HT1080 (cell line): ENCODE measurements around the gene SLC35E1. TPM values are rescaled to one million over a fixed set of nuclear protein-coding genes. Genes with fewer than 3 reads are reported as not detected.

Source experiments
- DNase-seq: peaks from one replicate; pipeline ENCODE4 v3.0.0-alpha.2; 2015; ENCODE audit warnings: low read depth
- total RNA-seq: library from RNA; depleted of rRNA; stranded (reverse); fragments of >200 nt; shearing (Covaris generic); gene quantifications from 2 replicates; pipeline ENCODE4 v1.2.3, GENCODE V29; 2014

The SLC35E1 gene
- total RNA-seq, 1 experiment from 2014 or later, result 35.9 TPM

GRCh38 chr19:16598848-16599247 is 26.6 kb upstream of the SLC35E1 start:
- DNase-seq, result no peak

- no peak for DNase-seq
Observed at GRCh38 chr19:16596399-16596798, 24.2 kb upstream of the SLC35E1 start.

DNA sequence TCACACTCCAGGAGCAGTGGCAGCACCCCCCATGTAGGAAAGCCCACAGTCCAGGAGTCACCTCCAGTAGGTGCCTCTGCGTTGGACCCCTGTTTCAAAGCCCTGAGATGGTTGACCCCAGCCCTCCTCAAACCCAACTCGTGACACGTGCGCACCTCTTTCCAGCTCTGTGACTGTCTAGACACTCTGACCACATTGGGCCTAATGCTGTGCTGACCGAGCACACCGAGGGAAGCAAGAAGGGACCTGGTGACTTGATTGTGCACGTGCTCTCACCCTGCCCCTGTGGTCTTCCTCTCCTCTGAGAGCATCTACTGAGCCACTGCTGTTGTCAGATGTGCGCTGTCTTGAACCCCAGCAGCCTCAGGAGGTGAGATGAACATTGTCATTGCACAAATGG is 22.9 kb upstream of the SLC35E1 start:
- no peak for DNase-seq

GRCh38 chr19:16594681-16595091 is 22.5 kb upstream of the SLC35E1 start:
- DNase-seq, result no peak

GRCh38 chr19:16594131-16594586 is 21.9 kb upstream of the SLC35E1 start:
- DNase-seq, result no peak

DNA sequence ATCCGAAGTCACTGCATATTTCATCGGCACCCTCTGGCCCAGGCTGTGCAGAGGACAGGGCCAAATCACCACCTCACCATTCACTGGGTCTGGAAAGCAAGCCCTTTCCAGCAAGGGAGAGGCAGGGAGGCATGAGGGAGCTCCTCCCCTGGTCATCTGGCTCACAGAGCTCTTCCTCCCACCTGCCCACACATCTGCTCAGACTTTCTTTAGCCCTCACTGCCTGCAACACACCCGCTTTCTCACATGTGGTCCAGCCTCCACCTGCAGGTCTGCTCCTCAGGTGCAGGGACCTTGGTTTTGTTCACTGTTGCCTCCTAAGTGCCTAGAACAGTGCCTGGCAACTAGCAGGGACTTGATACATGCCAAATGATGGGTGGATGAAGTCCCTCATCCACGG is 21.0 kb upstream of the SLC35E1 start:
- DNase-seq, result no peak

GRCh38 chr19:16591803-16592556 is 19.8 kb upstream of the SLC35E1 start:
- DNase-seq, result no peak

GRCh38 chr19:16590876-16591802 is 18.9 kb upstream of the SLC35E1 start:
- no peak for DNase-seq

- no peak for DNase-seq
Observed at GRCh38 chr19:16589917-16590316, 17.7 kb upstream of the SLC35E1 start.

DNA sequence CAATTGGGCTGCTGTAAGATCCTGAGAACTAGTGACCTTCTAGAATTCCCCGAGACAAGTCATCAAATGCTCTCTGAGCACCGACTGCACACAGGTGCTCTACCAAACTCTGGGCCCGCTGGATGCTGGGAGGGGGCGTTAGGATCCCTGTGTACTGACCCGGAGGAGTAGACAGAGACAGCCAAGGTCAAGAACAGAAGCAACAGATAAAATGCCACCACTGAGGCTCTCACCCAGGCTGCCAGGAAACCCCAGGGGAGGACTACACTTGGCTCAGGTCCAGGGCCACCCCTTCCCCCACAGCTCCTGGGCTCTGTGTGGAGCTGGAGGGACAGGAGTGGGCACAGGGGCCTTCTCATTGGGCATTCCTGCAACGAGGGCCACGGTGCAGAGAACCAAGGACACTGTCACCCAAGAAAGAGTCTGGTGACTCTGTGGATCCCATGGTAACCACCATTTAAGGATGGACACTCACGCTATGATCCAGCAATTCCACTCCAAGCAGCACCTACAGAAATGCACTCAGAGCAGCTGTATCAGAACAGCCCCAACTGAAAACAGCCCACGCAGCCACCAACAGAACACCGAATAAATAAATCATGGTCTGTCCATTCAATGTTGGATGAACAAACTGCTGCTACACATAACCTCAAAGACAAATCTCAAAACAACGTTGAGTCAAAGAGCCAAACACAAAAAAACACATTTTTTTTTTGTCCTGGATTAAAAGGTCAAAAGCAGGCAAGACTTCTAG is 16.8 kb upstream of the SLC35E1 start:
- no peak for DNase-seq

DNA sequence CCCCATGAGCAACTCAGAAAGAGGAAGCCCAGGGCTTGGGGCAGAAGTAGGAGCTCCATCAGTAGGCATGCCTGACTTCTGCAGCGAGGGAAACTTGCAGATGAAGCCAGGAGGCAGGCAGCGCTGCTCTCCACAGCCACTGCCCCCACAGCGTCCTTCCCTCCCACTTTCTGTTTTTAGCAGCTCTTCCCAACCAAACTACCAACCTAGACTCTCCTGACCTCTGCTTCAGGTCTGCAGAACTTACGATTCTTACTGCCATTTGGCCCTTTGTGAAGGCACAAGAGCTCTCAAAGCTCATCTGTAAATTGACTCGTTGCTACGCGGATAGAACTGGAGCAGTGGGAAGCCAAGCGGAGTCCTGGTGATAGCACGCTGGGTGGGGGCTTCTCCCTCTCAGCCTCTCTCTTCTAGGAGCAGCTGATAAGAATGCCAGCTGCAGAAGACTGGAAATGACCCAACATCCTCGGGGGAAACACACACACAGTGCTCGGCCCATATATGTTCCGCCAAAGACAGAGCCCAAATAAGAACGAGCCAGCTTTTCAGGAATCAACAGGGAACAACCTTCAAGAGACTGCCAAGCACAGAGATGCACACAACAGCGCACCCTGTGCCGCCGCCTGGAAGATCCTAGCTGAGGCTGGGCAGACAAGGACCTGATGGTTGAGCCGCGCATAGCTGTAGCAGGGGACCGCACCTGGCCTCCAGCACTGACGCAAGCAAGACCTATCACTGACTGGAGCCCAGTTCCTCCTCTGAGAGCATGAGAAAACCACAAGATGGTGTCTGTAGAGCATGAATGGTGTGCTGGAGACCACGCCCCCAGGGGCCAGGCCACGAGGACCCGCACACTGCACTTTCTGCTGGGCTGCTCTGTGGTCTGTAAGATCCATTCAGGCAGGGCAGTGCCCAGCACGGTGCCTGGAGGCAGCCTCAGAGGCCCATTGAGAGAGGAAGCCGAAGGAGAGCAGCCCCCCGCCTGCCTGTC is 15.9 kb upstream of the SLC35E1 start:
- DNase-seq, result no peak

GRCh38 chr19:16586991-16587832 is 15.0 kb upstream of the SLC35E1 start:
- DNase-seq, result no peak

DNA sequence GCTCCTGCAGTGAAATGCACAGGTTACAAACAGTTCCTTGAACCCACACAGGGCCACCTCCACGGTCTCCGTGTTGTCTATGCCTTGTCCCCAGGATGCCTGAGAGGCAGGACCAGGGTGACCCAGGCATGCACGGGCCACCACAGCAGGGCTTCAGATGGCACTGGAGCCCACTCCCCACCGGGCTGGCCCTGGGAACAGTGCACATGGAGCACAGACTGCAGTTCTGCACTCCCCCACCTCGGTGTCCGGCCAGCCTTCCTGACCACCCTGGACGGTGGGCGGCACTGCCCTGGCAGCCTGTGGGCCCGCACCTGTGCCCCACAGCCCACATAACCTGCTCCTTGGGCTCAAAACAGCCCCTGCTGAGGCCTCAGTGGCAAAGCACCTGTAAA is 14.3 kb upstream of the SLC35E1 start:
- DNase-seq, result no peak

DNA sequence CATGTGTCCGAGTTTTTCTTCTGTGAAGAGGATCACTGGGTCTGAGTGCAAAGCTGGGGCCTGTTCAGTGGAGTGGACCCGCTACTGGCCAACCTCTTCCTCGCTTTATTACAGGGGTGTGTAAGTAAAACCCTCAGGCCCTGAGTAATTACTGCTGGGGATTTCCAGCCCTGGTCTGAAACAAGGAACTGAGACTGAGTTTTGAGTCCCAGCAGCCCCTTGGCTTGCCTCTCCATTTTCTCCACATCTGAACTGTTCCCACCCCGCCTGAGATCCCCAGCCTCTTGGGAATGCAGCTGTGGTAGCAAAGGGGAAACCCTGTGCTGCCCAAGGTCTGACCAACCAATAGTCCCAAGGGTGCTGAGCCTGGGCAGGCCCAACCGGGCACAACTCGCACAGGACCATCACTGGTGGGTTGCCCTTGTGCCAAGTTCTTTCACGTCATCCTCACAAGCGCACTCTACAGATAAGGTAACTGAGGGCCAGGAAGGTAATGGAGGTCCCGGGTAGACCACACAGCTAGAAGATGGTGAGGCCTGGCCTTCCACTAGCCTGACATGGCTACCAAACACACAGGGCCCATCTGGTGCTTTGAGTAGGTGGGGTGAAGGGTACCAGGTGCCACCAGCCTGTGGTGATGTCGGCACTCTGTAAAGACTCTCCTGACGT is 13.7 kb upstream of the SLC35E1 start:
- DNase-seq, result no peak

- no peak for DNase-seq
Observed at GRCh38 chr19:16585094-16585801, 13.0 kb upstream of the SLC35E1 start.

DNA sequence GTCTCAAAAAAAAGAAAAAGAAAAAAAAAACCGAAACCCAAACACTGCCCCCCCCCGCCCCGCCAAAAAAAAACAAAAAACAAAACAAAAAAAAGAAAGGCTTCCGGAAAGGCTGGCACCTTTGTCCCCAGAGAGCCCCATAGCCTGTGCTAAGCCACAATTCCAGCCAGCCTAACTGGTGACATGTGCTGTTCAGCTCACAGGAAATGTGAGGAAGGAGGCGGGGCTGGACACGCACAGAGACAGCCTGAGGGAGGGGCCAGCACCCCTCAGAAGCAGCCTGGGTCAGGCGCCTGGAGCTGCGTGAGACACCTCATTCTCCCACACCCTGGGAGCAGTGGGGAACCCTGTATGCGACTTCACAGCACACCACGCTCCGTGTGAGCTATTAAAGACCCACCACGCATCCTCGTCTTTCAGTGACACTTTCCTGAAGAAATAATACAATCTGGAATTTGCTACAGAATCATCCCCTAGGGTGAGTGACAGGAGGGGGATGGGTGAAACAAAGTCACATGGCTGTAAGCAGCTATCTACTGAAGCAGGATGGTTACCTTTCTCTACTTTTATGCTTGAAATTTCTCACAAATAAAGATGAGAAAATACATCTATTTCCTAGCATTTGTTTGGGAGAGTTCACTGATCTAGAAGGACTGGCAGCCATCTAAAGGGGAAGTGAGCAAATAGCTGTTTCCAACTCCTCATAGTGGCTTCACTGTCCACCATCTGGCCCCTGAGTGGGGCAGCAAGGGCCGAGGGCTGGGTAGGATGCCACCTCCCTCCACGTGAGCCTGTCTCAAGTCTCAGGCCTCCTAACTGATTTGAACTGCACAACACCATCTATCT is 12.3 kb upstream of the SLC35E1 start:
- DNase-seq, result peak; percentile 85
